GM23248 (cell line): ENCODE data around the gene MT1B. TPM values are rescaled to one million over a fixed set of nuclear protein-coding genes. Genes with fewer than 3 reads are reported as not detected.

Experiments
- DNase-seq: peaks from one replicate; pipeline ENCODE4 v3.0.0-alpha.2; 2015
- H2AFZ ChIP-seq: fragments of 200-600 bp; sonication (generic); 2 replicates; pipeline ENCODE4 v1.6.1; 2016; ENCODE audit warnings: antibody characterized with exemption
- H3F3A ChIP-seq: fragments of 200-600 bp; sonication (generic); 2 replicates; pipeline ENCODE4 v1.6.1; 2016; ENCODE audit warnings: mild to moderate bottlenecking, antibody characterized with exemption, mixed run types; ENCODE audit not compliant: insufficient read depth
- H3K27ac ChIP-seq: fragments of 200-600 bp; sonication (generic); 2 replicates; pipeline ENCODE4 v1.5.1; 2016; ENCODE audit warnings: mild to moderate bottlenecking
- H3K27me3 ChIP-seq: fragments of 200-600 bp; sonication (generic); replicated peaks from 2 replicates; pipeline ENCODE4 v1.6.1; 2016; ENCODE audit warnings: mild to moderate bottlenecking; ENCODE audit not compliant: insufficient read depth
- H3K36me3 ChIP-seq: fragments of 200-600 bp; sonication (generic); 2 replicates; pipeline ENCODE4 v1.6.1; 2016; ENCODE audit warnings: low read depth, mild to moderate bottlenecking
- H3K4me1 ChIP-seq: fragments of 200-600 bp; sonication (generic); 2 replicates; pipeline ENCODE4 v1.6.1; 2016; ENCODE audit warnings: mild to moderate bottlenecking; ENCODE audit not compliant: insufficient read depth
- H3K4me2 ChIP-seq: fragments of 200-600 bp; sonication (generic); one replicate; pipeline ENCODE4 v1.6.1; 2016; ENCODE audit warnings: mild to moderate bottlenecking; ENCODE audit not compliant: unreplicated experiment
- H3K4me3 ChIP-seq: fragments of 200-600 bp; sonication (generic); 2 replicates; pipeline ENCODE4 v1.5.1; 2016; ENCODE audit warnings: mild to moderate bottlenecking
- H3K79me2 ChIP-seq: fragments of 200-600 bp; sonication (generic); 2 replicates; pipeline ENCODE4 v1.6.1; 2016; ENCODE audit warnings: mild to moderate bottlenecking; ENCODE audit not compliant: insufficient read depth
- H3K9ac ChIP-seq: fragments of 200-600 bp; sonication (generic); 2 replicates; pipeline ENCODE4 v1.6.1; 2016; ENCODE audit warnings: mild to moderate bottlenecking
- H3K9me2 ChIP-seq: fragments of 200-600 bp; sonication (generic); 2 replicates; pipeline ENCODE4 v1.6.1; 2016; ENCODE audit warnings: mixed run types, mild to moderate bottlenecking, moderate library complexity; ENCODE audit not compliant: insufficient read depth
- H3K9me3 ChIP-seq: fragments of 200-600 bp; sonication (generic); one replicate; pipeline ENCODE4 v1.6.1; 2017; ENCODE audit warnings: low read depth
- H4K20me1 ChIP-seq: fragments of 200-600 bp; sonication (generic); 2 replicates; pipeline ENCODE4 v1.6.0; 2016; ENCODE audit not compliant: insufficient read depth
- EZH2 ChIP-seq: fragments of 200-600 bp; sonication (generic); IDR thresholded peaks from 2 replicates; pipeline ENCODE4 v1.6.1; 2018; ENCODE audit warnings: antibody characterized with exemption, mild to moderate bottlenecking; ENCODE audit not compliant: insufficient read depth, poor library complexity, severe bottlenecking
- EZH2phosphoT487 ChIP-seq: fragments of 200-600 bp; sonication (generic); IDR thresholded peaks from 2 replicates; pipeline ENCODE4 v1.6.1; 2018; ENCODE audit warnings: antibody characterized with exemption, moderate library complexity, mild to moderate bottlenecking, low read depth; ENCODE audit not compliant: insufficient read depth
- WGBS, 2 experiments: methylation state at CpG; one replicate each; pipeline ENCODE4 v1.1.6; 2015 to 2017; ENCODE audit warnings: low lambda C conversion rate in 2 of 2, low coverage in 1 of 2; ENCODE audit errors: missing lambda C conversion rate in 2 of 2; 5-methylcytosine and 5-hydroxymethylcytosine counted together
- in situ Hi-C: fragments of 300-500 bp; cut with MboI; formaldehyde crosslinking; loops from 2 replicates; pipeline ENCODE4 v1.15.0; 2020
- polyA plus RNA-seq: library from polyadenylated mRNA; unstranded; fragments of >200 nt; fragmentation: Nextera tagmentation; extraction: Ambion mirVana; gene quantifications from 2 replicates; pipeline ENCODE4 v1.2.1, GENCODE V29; 2016
- total RNA-seq: library from RNA; depleted of rRNA; stranded (reverse); fragments of >200 nt; shearing (Covaris generic); gene quantifications from 2 replicates; pipeline ENCODE4 v1.2.3, GENCODE V29; 2014

The MT1B gene
- total and polyA plus RNA-seq, 2 experiments from 2014 or later: not detected

- H3K4me1 ChIP-seq: peaks cover 79% of the 10 kb centered on the region
These were observed 41.0 kb upstream of the MT1B start for GRCh38 chr16:56610609-56611111.

GRCh38 chr16:56611281-56611833 lies 40.3 kb upstream of the MT1B start:
- Histone ChIP-seq H3K27me3 (no peaks in the 10 kb centered on the region), H3K4me1 (peaks cover 74% of the 10 kb centered on the region), H3K9me3 (no peaks in the 10 kb centered on the region), H3F3A (peaks cover 79% of the 10 kb centered on the region), H3K4me3 (peak overlapping the region; percentile 95; the same call in 1 of the 2 replicates), H3K27ac (peak overlapping the region; percentile 100), H3K36me3 (no peaks in the 10 kb centered on the region), H3K4me2 (peak overlapping the region; percentile 92), H4K20me1 (no peaks in the 10 kb centered on the region), H3K9ac (peak overlapping the region; percentile 96), H2AFZ (peak overlapping the region; percentile 20; the same call in 1 of the 2 replicates), H3K9me2 (no peaks in the 10 kb centered on the region), H3K79me2 (peaks cover 12% of the 10 kb centered on the region; the same call in 1 of the 2 replicates)
- DNase-seq: peak; percentile 75
- 5 to 10% methylated on average over 1 to 2 of the region's 2 CpGs for WGBS, 2 experiments
- in situ Hi-C loops: no loop called here
- TF ChIP-seq EZH2: no peak
- no peak for TF ChIP-seq EZH2phosphoT487

More at GRCh38 chr16:56610609-56611111, 41.0 kb upstream of the MT1B start:
- H3K4me2 ChIP-seq: peak overlapping the region; percentile 92
- peak; percentile 52 for DNase-seq
- peak overlapping the region; percentile 96 for H3K9ac ChIP-seq
- peaks cover 12% of the 10 kb centered on the region; the same call in 1 of the 2 replicates for H3K79me2 ChIP-seq
- H3F3A ChIP-seq: peaks cover 86% of the 10 kb centered on the region
- H3K36me3 ChIP-seq: no peaks in the 10 kb centered on the region
- H3K9me2 ChIP-seq: no peaks in the 10 kb centered on the region
- in situ Hi-C loops: no loop called here
- H4K20me1 ChIP-seq: no peaks in the 10 kb centered on the region
- H2AFZ ChIP-seq: peak overlapping the region; percentile 20
- peak overlapping the region; percentile 95 for H3K4me3 ChIP-seq
- no peaks in the 10 kb centered on the region for H3K9me3 ChIP-seq
- WGBS, 2 experiments: 4 to 5% methylated on average over 2 of the region's 2 CpGs
- TF ChIP-seq EZH2 (no peak), EZH2phosphoT487 (no peak)
- peak overlapping the region; percentile 100 for H3K27ac ChIP-seq
- no peaks in the 10 kb centered on the region for H3K27me3 ChIP-seq

GRCh38 chr16:56613706-56614105 lies 38.0 kb upstream of the MT1B start:
- no peak overlapping the region for H2AFZ ChIP-seq
- no peak overlapping the region for H3K4me2 ChIP-seq
- no peaks in the 10 kb centered on the region for H3K9me3 ChIP-seq
- in situ Hi-C loops: no loop called here
- no peak overlapping the region for H3K27ac ChIP-seq
- no peak for TF ChIP-seq EZH2phosphoT487
- no peak for TF ChIP-seq EZH2
- no peak overlapping the region for H3K9ac ChIP-seq
- H3K79me2 ChIP-seq: peaks cover 10% of the 10 kb centered on the region; the same call in 1 of the 2 replicates
- H3F3A ChIP-seq: peaks cover 62% of the 10 kb centered on the region
- no peaks in the 10 kb centered on the region for H3K36me3 ChIP-seq
- H3K27me3 ChIP-seq: no peaks in the 10 kb centered on the region
- no peak for DNase-seq
- peaks cover 62% of the 10 kb centered on the region for H3K4me1 ChIP-seq
- H3K9me2 ChIP-seq: no peaks in the 10 kb centered on the region
- H3K4me3 ChIP-seq: no peak overlapping the region
- H4K20me1 ChIP-seq: no peaks in the 10 kb centered on the region

GRCh38 chr16:56614549-56614991 lies 37.1 kb upstream of the MT1B start:
- Histone ChIP-seq H3K4me1 (peaks cover 62% of the 10 kb centered on the region), H3K9me3 (no peaks in the 10 kb centered on the region), H3K4me2 (no peak overlapping the region), H3K27me3 (no peaks in the 10 kb centered on the region), H3F3A (peaks cover 54% of the 10 kb centered on the region), H3K27ac (peak overlapping the region; percentile 74), H3K4me3 (no peak overlapping the region), H3K9me2 (no peaks in the 10 kb centered on the region), H2AFZ (no peak overlapping the region), H4K20me1 (no peaks in the 10 kb centered on the region), H3K79me2 (0 out of 2 replicates have a peak, but pooled peaks cover 3% of the 10 kb centered on the region), H3K36me3 (no peaks in the 10 kb centered on the region), H3K9ac (no peak overlapping the region)
- in situ Hi-C loops: no loop called here
- peak; percentile 74 for DNase-seq
- TF ChIP-seq EZH2: no peak
- no peak for TF ChIP-seq EZH2phosphoT487
